OCI-LY1 (cell line): ENCODE measurements around the gene ILF2.

Source experiments
- H2AFZ ChIP-seq: fragments of 200-600 bp; sonication (generic), shearing (Covaris generic); 2 replicates; pipeline ENCODE4 v1.6.0; 2014; ENCODE audit warnings: antibody characterized with exemption, mild to moderate bottlenecking, low read length
- H3F3A ChIP-seq: fragments of 200-600 bp; sonication (generic), shearing (Covaris generic); 2 replicates; pipeline ENCODE4 v1.6.0; 2014; ENCODE audit warnings: mild to moderate bottlenecking, antibody characterized with exemption, low read length, moderate library complexity; ENCODE audit not compliant: insufficient read depth
- H3K27ac ChIP-seq: fragments of 200-600 bp; sonication (generic); 2 replicates; pipeline ENCODE4 v1.5.1; 2014; ENCODE audit warnings: low read length, mixed run types, mild to moderate bottlenecking, low read depth; ENCODE audit not compliant: poor library complexity, severe bottlenecking
- H3K27me3 ChIP-seq: fragments of 200-600 bp; sonication (generic); 2 replicates; pipeline ENCODE4 v1.6.0; 2014; ENCODE audit warnings: antibody characterized with exemption, mild to moderate bottlenecking, low read length, moderate library complexity; ENCODE audit not compliant: insufficient read depth
- H3K36me3 ChIP-seq: fragments of 200-600 bp; sonication (generic); 2 replicates; pipeline ENCODE4 v1.6.1; 2014; ENCODE audit warnings: mild to moderate bottlenecking, antibody characterized with exemption, low read length, moderate library complexity, mixed read lengths; ENCODE audit not compliant: insufficient read depth
- H3K4me1 ChIP-seq: fragments of 200-600 bp; sonication (generic); 2 replicates; pipeline ENCODE4 v1.5.1; 2014; ENCODE audit warnings: mild to moderate bottlenecking, low read length, moderate library complexity; ENCODE audit not compliant: insufficient read depth, severe bottlenecking
- H3K4me2 ChIP-seq: fragments of 200-600 bp; sonication (generic), shearing (Covaris generic); 2 replicates; pipeline ENCODE4 v1.6.1; 2014; ENCODE audit warnings: low read length
- H3K4me3 ChIP-seq: fragments of 200-600 bp; sonication (generic); 2 replicates; pipeline ENCODE4 v1.5.1; 2014; ENCODE audit warnings: low read length, low read depth, mild to moderate bottlenecking, mixed read lengths; ENCODE audit not compliant: poor library complexity, severe bottlenecking
- H3K79me2 ChIP-seq: fragments of 200-600 bp; shearing (Covaris generic); 2 replicates; pipeline ENCODE4 v1.6.1; 2016; ENCODE audit warnings: mixed run types, low read length, mixed read lengths; ENCODE audit not compliant: insufficient read depth
- H3K9ac ChIP-seq: fragments of 200-600 bp; sonication (generic), shearing (Covaris generic); 2 replicates; pipeline ENCODE4 v1.6.1; 2014; ENCODE audit warnings: mild to moderate bottlenecking, low read length, mixed read lengths
- H3K9me2 ChIP-seq: fragments of 200-600 bp; sonication (generic), shearing (Covaris generic); 2 replicates; pipeline ENCODE4 v1.6.1; 2014; ENCODE audit warnings: low read depth, mild to moderate bottlenecking, low read length, mixed read lengths
- H3K9me3 ChIP-seq: fragments of 200-600 bp; shearing (Covaris generic); 2 replicates; pipeline ENCODE4 v1.6.1; 2014; ENCODE audit warnings: low read length, mixed read lengths
- H4K20me1 ChIP-seq: fragments of 200-600 bp; sonication (generic), shearing (Covaris generic); 2 replicates; pipeline ENCODE4 v1.6.0; 2016; ENCODE audit warnings: mild to moderate bottlenecking, low read length; ENCODE audit not compliant: insufficient read depth
- CTCF ChIP-seq: fragments of 200-600 bp; sonication (generic), shearing (Covaris generic); IDR thresholded peaks from 2 replicates; pipeline ENCODE4 v1.5.1; 2017; ENCODE audit warnings: mild to moderate bottlenecking, antibody characterized with exemption, low read length, moderate library complexity, mixed read lengths
- EZH2 ChIP-seq: fragments of 200-600 bp; sonication (generic), shearing (Covaris generic); IDR thresholded peaks from 2 replicates; pipeline ENCODE4 v1.8.0; 2017; ENCODE audit warnings: borderline replicate concordance, mixed run types, mild to moderate bottlenecking, antibody characterized with exemption, low read length, moderate library complexity, mixed read lengths

The ILF2 gene

DNA sequence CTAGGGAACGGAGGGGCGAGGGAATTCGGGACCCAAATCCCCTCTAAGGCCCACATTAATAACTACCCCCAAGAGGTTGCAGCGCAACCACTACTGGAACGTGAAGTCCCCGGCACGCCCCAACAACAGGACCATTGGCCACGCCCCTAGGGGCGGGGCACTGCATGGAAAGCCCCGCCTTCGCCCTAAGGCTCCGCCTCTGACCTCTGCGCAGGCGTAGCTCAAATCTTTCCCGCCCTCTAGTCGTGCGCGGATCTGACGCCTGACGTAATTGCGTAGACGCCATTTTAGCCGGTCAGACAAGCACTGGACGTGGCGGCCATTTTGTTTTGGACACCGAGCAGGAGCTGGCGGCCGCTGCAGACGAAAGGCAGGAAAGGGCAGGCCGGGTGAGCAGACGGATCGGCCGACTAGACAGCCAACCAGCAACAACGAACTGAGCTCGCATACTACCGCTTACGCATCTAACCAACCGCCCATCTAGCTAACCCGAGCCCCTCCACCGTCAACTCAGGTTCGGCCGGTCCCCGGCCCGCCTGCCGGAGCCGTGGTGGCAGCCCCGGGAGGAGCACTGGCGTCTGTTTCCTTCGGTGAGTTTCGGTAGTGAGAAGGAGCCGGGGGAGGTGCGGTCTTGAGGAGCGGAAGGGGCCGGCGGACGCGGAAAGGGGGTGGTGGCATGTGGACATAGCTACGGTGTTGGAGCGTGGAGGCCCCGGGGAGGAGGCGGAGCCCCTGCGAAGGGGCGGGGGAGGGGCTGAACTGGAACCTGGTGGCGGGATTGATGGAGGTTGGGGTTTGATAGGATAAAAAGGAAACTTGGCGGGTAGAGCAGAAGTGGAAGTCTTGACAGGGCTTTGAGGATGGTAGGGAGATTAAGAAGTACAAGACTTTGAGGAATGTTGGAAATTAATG lies 36.8 kb downstream of the ILF2 start, which contains the start of gene CHTOP:
CHTOP (plus strand) TSS at position 313 of the 912 bp plus-strand sequence. CDS start 2,523 bp downstream, outside the sequence.
- no peaks in the 10 kb centered on the region for H3K9me3 ChIP-seq
- H3K4me2 ChIP-seq: peak within 1 kb of the TSS; percentile 65
- peak within 1 kb of the TSS; percentile 99 for H3K27ac ChIP-seq
- peaks cover 36% of the 10 kb centered on the region for H3K36me3 ChIP-seq
- no peaks in the 10 kb centered on the region for H4K20me1 ChIP-seq
- H3K4me1 ChIP-seq: peaks cover 17% of the 10 kb centered on the region
- H3K79me2 ChIP-seq: peaks cover 6% of the 10 kb centered on the region; the same call in 1 of the 2 replicates
- H3F3A ChIP-seq: no peaks in the 10 kb centered on the region
- H3K9ac ChIP-seq: peak within 1 kb of the TSS; percentile 96
- H3K9me2 ChIP-seq: no peaks in the 10 kb centered on the region
- H2AFZ ChIP-seq: no peak within 1 kb of the TSS
- TF ChIP-seq CTCF (no peak), EZH2 (no peak)
- H3K4me3 ChIP-seq: peak within 1 kb of the TSS; percentile 81
- no peaks in the 10 kb centered on the region for H3K27me3 ChIP-seq

DNA sequence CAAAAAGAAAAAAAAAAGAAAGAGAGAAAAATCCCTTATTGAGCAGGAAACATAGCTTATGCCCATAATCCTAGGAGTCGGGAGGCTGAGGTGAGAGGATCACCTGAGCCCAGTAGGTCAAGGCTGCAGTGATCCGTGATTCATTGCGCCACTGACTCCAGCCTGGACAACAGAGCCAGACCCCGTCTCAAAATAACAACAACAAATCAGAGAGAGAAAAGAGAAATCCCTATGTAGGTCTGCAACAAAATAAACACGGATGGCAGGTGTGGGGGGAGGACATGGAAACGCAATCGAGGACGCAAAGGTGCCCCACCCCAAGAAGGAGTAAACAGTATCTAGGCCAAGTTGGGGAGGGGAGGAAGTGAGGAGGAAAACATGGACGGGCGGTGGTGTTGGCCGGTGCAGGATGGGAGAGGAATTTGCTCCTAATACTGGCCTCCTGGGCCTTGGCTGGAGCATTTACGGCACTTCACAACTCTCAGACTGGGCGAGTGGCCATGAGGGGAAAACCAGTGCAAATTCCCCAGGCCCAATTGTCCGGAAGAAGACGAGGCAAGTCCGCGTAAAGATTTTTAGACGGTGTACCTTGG lies 37.5 kb downstream of the ILF2 start:
- Histone ChIP-seq H3K4me3 (peak overlapping the region; percentile 81), H3K27ac (peak overlapping the region; percentile 8)

More for the DNA sequence above, 37.5 kb downstream of the ILF2 start:
- no peaks in the 10 kb centered on the region for H3F3A ChIP-seq
- peaks cover 6% of the 10 kb centered on the region; the same call in 1 of the 2 replicates for H3K79me2 ChIP-seq
- no peaks in the 10 kb centered on the region for H3K9me2 ChIP-seq
- peak overlapping the region; percentile 34; the same call in 1 of the 2 replicates for H3K9ac ChIP-seq
- H4K20me1 ChIP-seq: no peaks in the 10 kb centered on the region
- H3K27me3 ChIP-seq: no peaks in the 10 kb centered on the region
- peak overlapping the region; percentile 56 for H3K4me2 ChIP-seq
- peaks cover 28% of the 10 kb centered on the region for H3K36me3 ChIP-seq
- no peak overlapping the region for H2AFZ ChIP-seq
- peaks cover 17% of the 10 kb centered on the region for H3K4me1 ChIP-seq
- no peaks in the 10 kb centered on the region for H3K9me3 ChIP-seq
- TF ChIP-seq CTCF (no peak), EZH2 (no peak)
